Measurements from ENCODE around the gene EXOC2. TPM values are rescaled to one million over a fixed set of nuclear protein-coding genes. Genes with fewer than 3 reads are reported as not detected.

The EXOC2 gene
- total and polyA plus RNA-seq, 10 of the 15 experiments (the other 5 are each of a cell fraction or from before 2014, with no cell fraction given): 8.7 to 32.8 (median 20.7) TPM

- ChIA-PET POLR2A (no interaction called here), SMC1A (ENCODE audit: uncharacterized antibody, unreplicated experiment) (no interaction called here), CTCF (interaction anchor here (1.3 kb wide), 1 partner anchor 18 kb away, joined by 3 read pairs; no protein-coding TSS in a partner anchor), RAD21 (ENCODE audit: unreplicated experiment) (no interaction called here)
- no peaks in the 10 kb centered on the region for H4K20me1 ChIP-seq (ENCODE audit: control insufficient read depth, insufficient read depth)
- intact Hi-C loops (cut with micrococcal nuclease; ENCODE audit: unreplicated experiment) (no loop called here), in situ Hi-C loops (cut with MboI) (no loop called here)
- FAIRE-seq: no peak
- no peak for TF ChIP-seq SMAD1 (IDR thresholded peaks at IDR 0.05; ENCODE audit: low read depth, partially characterized antibody)
- no peak for TF ChIP-seq BCLAF1 (IDR thresholded peaks at IDR 0.05)
- TF ChIP-seq BCL11A (IDR thresholded peaks at IDR 0.05; ENCODE audit: low read depth, low read length): no peak
- no peak for TF ChIP-seq PRDM15 (CRISPR knock-in tag; IDR thresholded peaks at IDR 0.05)
- TF ChIP-seq SMC3 (IDR thresholded peaks at IDR 0.05; ENCODE audit: borderline replicate concordance, low read length): no peak
- no peak for TF ChIP-seq RELB (IDR thresholded peaks at IDR 0.05; ENCODE audit: low read depth)
- TF ChIP-seq MTA2 (IDR thresholded peaks at IDR 0.05; ENCODE audit: low read depth): no peak
- TF ChIP-seq SIN3A (IDR thresholded peaks at IDR 0.05; ENCODE audit: low read depth, low read length): no peak
- no peak for TF ChIP-seq MYC (IDR thresholded peaks at IDR 0.05; ENCODE audit: insufficient read depth, insufficient read length, insufficient replicate concordance, low read length, severe bottlenecking)
- TF ChIP-seq ZNF207 (IDR thresholded peaks at IDR 0.05; ENCODE audit: borderline replicate concordance): no peak
- no peak for TF ChIP-seq MTA3 (IDR thresholded peaks at IDR 0.05; ENCODE audit: borderline replicate concordance, low read length)
- no peak for TF ChIP-seq RELA (IDR thresholded peaks at IDR 0.05; ENCODE audit: borderline replicate concordance, partially characterized antibody)
- no peak for TF ChIP-seq SMAD5 (IDR thresholded peaks at IDR 0.05; ENCODE audit: low read depth)
- TF ChIP-seq GABPA (IDR thresholded peaks at IDR 0.05; ENCODE audit: low read depth): no peak
- H3K4me3 ChIP-seq: no peak within 1 kb of the TSS
- H3K79me2 ChIP-seq (ENCODE audit: control insufficient read depth, insufficient read depth, low read length): peaks cover 2% of the 10 kb centered on the region
- no peaks in the 10 kb centered on the region for H3K4me1 ChIP-seq (ENCODE audit: control insufficient read depth, insufficient read depth, low read length)
- no TSS peak for BruUV-seq (replicated peaks)
- DNase-seq (ENCODE audit: low read depth, low spot score): no peak
- H3K36me3 ChIP-seq (ENCODE audit: control insufficient read depth in 2 of 2, insufficient read depth in 2 of 2, low read length in 1 of 2): peaks cover 0 to 4% of the 10 kb centered on the region in 2 experiments; a peak in 2 of 4 replicates
- H3K9me3 ChIP-seq (replicated peaks; ENCODE audit: control insufficient read depth, insufficient read depth, low read length): no peaks in the 10 kb centered on the region; the same call in 2 of the 3 replicates
- H2AFZ ChIP-seq (ENCODE audit: control insufficient read depth, low read depth, low read length): no peak within 1 kb of the TSS
- no peaks in the 10 kb centered on the region for H3K27me3 ChIP-seq (replicated peaks in 1 of 2; ENCODE audit: control insufficient read depth in 2 of 2, insufficient read depth in 2 of 2, low read length in 1 of 2)
- over 99% methylated on average over 63 of the region's 73 CpGs for WGBS (ENCODE audit: insufficient coverage, insufficient replicate concordance, low lambda C conversion rate, missing lambda C conversion rate)
- no peak for ATAC-seq
- H3K4me2 ChIP-seq (ENCODE audit: control insufficient read depth, insufficient read depth): no peak within 1 kb of the TSS
- no peak within 1 kb of the TSS for H3K27ac ChIP-seq (ENCODE audit: control insufficient read depth, insufficient read depth)
- no peak within 1 kb of the TSS for H3K9ac ChIP-seq (ENCODE audit: control insufficient read depth, insufficient read depth, low read length)
Observed at GRCh38 chr6:656460-657252, 36.3 kb downstream of the EXOC2 start, which contains the start of gene HUS1B. TSS of gene HUS1B (minus strand) at chr6:657100. CDS start at chr6:656944, 156 bp downstream.
